HG03064 (cell line): Measurements from ENCODE around the gene TADA1.
A peak's percentile ranks its signal among the peaks of the same experiment; 100 is the strongest.
"Not testable (repeated sequence)": the region's sequence is repeated elsewhere in the genome, so short reads cannot be mapped to it uniquely, and the experiment has no call there.

Experiments used
- ATAC-seq: cut with Tn5 transposase; IDR thresholded peaks from one replicate; pipeline ENCODE4 v1.9.1; 2021; ENCODE audit warnings: low read depth; ENCODE audit not compliant: unreplicated experiment

Gene TADA1

GRCh38 chr1:166848193-166848592, 27.9 kb downstream of the TADA1 start:
- no peak for ATAC-seq

- no peak for ATAC-seq
These were observed 31.3 kb downstream of the TADA1 start for GRCh38 chr1:166844791-166845190.

GRCh38 chr1:166843769-166844596, 32.1 kb downstream of the TADA1 start:
- no peak for ATAC-seq

GRCh38 chr1:166843322-166843721, 32.7 kb downstream of the TADA1 start:
- no peak for ATAC-seq

- ATAC-seq: no peak
These were observed 35.5 kb downstream of the TADA1 start for GRCh38 chr1:166840309-166841274.

GRCh38 chr1:166839600-166840308, 36.3 kb downstream of the TADA1 start:
- peak; percentile 47 for ATAC-seq

GRCh38 chr1:166838766-166839599, 37.1 kb downstream of the TADA1 start, which contains the start of gene POGK:
TSS of gene POGK (plus strand) at chr1:166839475. CDS start at chr1:166840957, 1,482 bp downstream.
- ATAC-seq: peak; percentile 93

- no peak for ATAC-seq
These were observed 39.3 kb downstream of the TADA1 start for GRCh38 chr1:166836733-166837132.

GRCh38 chr1:166829762-166830161, 46.3 kb downstream of the TADA1 start:
- not testable (repeated sequence) for ATAC-seq

- ATAC-seq: no peak
These were observed 48.6 kb downstream of the TADA1 start for GRCh38 chr1:166827426-166827825.

GRCh38 chr1:166822385-166822784, 53.7 kb downstream of the TADA1 start:
- ATAC-seq: no peak

- ATAC-seq: no peak
These were observed 56.1 kb downstream of the TADA1 start for GRCh38 chr1:166819974-166820373.

GRCh38 chr1:166814611-166815010, 61.5 kb downstream of the TADA1 start:
- ATAC-seq: no peak

GRCh38 chr1:166813508-166814223, 62.4 kb downstream of the TADA1 start:
- ATAC-seq: no peak

GRCh38 chr1:166811691-166812090, 64.4 kb downstream of the TADA1 start:
- ATAC-seq: no peak

- no peak for ATAC-seq
These were observed 67.1 kb downstream of the TADA1 start for GRCh38 chr1:166808952-166809351.
